Colonic mucosa (tissue), 4 donors: ENCODE measurements around the gene ZNF407. TPM values are rescaled to one million over a fixed set of nuclear protein-coding genes. Genes with fewer than 3 reads are reported as not detected.
"Not testable (repeated sequence)": the region's sequence is repeated elsewhere in the genome, so short reads cannot be mapped to it uniquely, and the experiment has no call there.

Experiments
- DNase-seq: peaks from one replicate; pipeline ENCODE4 v3.0.0-alpha.2; 2020
- H3K27ac ChIP-seq: fragments of 200-600 bp; one replicate; pipeline ENCODE4 v1.8.0; 2021
- H3K27me3 ChIP-seq: fragments of 200-600 bp; one replicate; pipeline ENCODE4 v1.8.0; 2021
- H3K36me3 ChIP-seq: fragments of 200-600 bp; one replicate; pipeline ENCODE4 v1.8.0; 2021
- H3K4me1 ChIP-seq: fragments of 200-600 bp; one replicate; pipeline ENCODE4 v1.8.0; 2021; ENCODE audit warnings: mild to moderate bottlenecking
- H3K4me3 ChIP-seq: fragments of 200-600 bp; one replicate; pipeline ENCODE4 v1.8.0; 2021
- H3K9ac ChIP-seq, 2 donors: one replicate each; pipeline ENCODE4 v1.7.0; 2013; ENCODE audit warnings: control low read depth in 2 of 2, low read depth in 2 of 2, low read length in 2 of 2
- H3K9me3 ChIP-seq: fragments of 200-600 bp; one replicate; pipeline ENCODE4 v1.8.0; 2021
- CTCF ChIP-seq: fragments of 200-600 bp; IDR thresholded peaks from one replicate; pipeline ENCODE4 v1.8.0; 2022; ENCODE audit warnings: antibody characterized with exemption, mild to moderate bottlenecking
- intact Hi-C: fragments of 100-400 bp; cut with DNase I; formaldehyde crosslinking; loops from one replicate; pipeline ENCODE4 v1.14.1; 2022
- total RNA-seq, 2 donors: library from RNA; stranded (reverse); fragmentation: NEBNext Ultra II Directional in 1 of 2; extraction: Animal tissue kit (Norgen Biotek cat#: 25700) in 1 of 2; gene quantifications; one replicate each; pipeline ENCODE4 v1.2.1, GENCODE V29; 2021
- donor health status: healthy.
- donor health status: DM: no; HTN: no; CAD: no.
- donor health status: DM: no; HTN: no; CAD: no.

Gene ZNF407
- total RNA-seq, 2 donors from 2014 or later = 8.1 to 13.1 TPM

GRCh38 chr18:74556126-74556525 is 41.5 kb upstream of the ZNF407 start:
- Histone ChIP-seq H3K4me3 (no peak overlapping the region), H3K9ac (no peak overlapping the region), H3K36me3 (no peaks in the 10 kb centered on the region), H3K4me1 (no peaks in the 10 kb centered on the region), H3K9me3 (no peaks in the 10 kb centered on the region), H3K27me3 (no peaks in the 10 kb centered on the region), H3K27ac (no peak overlapping the region)
- no peak for DNase-seq
- intact Hi-C loops = loop anchor here (10.0 kb wide), 1 partner anchor 361 kb away; no protein-coding TSS in a partner anchor
- TF ChIP-seq CTCF = no peak

- Histone ChIP-seq H3K4me3 (no peak overlapping the region), H3K27me3 (no peaks in the 10 kb centered on the region), H3K27ac (no peak overlapping the region), H3K36me3 (no peaks in the 10 kb centered on the region), H3K9ac (no peak overlapping the region), H3K9me3 (no peaks in the 10 kb centered on the region), H3K4me1 (no peaks in the 10 kb centered on the region)
- intact Hi-C loops = loop anchor here (10.0 kb wide), 1 partner anchor 363 kb away; no protein-coding TSS in a partner anchor
- DNase-seq = no peak
- no peak for TF ChIP-seq CTCF
These were observed 39.6 kb upstream of the ZNF407 start for GRCh38 chr18:74558096-74558495.

- intact Hi-C loops = no loop called here
- Histone ChIP-seq H3K9me3 (no peaks in the 10 kb centered on the region), H3K4me1 (no peaks in the 10 kb centered on the region), H3K4me3 (no peak overlapping the region), H3K27ac (no peak overlapping the region), H3K36me3 (no peaks in the 10 kb centered on the region), H3K9ac (no peak overlapping the region), H3K27me3 (no peaks in the 10 kb centered on the region)
- no peak for TF ChIP-seq CTCF
- no peak for DNase-seq
These were observed 35.4 kb upstream of the ZNF407 start for GRCh38 chr18:74562131-74562730.

GRCh38 chr18:74562775-74563174 is 34.9 kb upstream of the ZNF407 start:
- Histone ChIP-seq H3K4me3 (no peak overlapping the region), H3K9ac (no peak overlapping the region), H3K4me1 (no peaks in the 10 kb centered on the region), H3K27me3 (no peaks in the 10 kb centered on the region), H3K9me3 (no peaks in the 10 kb centered on the region), H3K27ac (no peak overlapping the region), H3K36me3 (no peaks in the 10 kb centered on the region)
- intact Hi-C loops = no loop called here
- TF ChIP-seq CTCF = no peak
- DNase-seq = no peak

GRCh38 chr18:74563999-74564398 is 33.7 kb upstream of the ZNF407 start:
- Histone ChIP-seq H3K9me3 (no peaks in the 10 kb centered on the region), H3K4me3 (no peak overlapping the region), H3K9ac (no peak overlapping the region), H3K27me3 (no peaks in the 10 kb centered on the region), H3K27ac (no peak overlapping the region), H3K36me3 (no peaks in the 10 kb centered on the region), H3K4me1 (no peaks in the 10 kb centered on the region)
- TF ChIP-seq CTCF = no peak
- intact Hi-C loops = no loop called here
- no peak for DNase-seq

GRCh38 chr18:74565164-74565563 is 32.5 kb upstream of the ZNF407 start:
- intact Hi-C loops, H3K9me3 ChIP-seq, H3K27me3 ChIP-seq, H3K27ac ChIP-seq, H3K4me3 ChIP-seq, H3K36me3 ChIP-seq, H3K4me1 ChIP-seq, H3K9ac ChIP-seq, DNase-seq: not testable (repeated sequence)

- H3K4me3 ChIP-seq, H3K36me3 ChIP-seq, H3K9me3 ChIP-seq, H3K27me3 ChIP-seq, DNase-seq, H3K27ac ChIP-seq, H3K9ac ChIP-seq, H3K4me1 ChIP-seq, intact Hi-C loops: not testable (repeated sequence)
These were observed 31.7 kb upstream of the ZNF407 start for GRCh38 chr18:74565993-74566392.
